ENCODE data around the gene SLC43A2.

- TF ChIP-seq POLR2A (IDR thresholded peaks at IDR 0.05): no peak
- TF ChIP-seq CTCF (IDR thresholded peaks at IDR 0.05): no peak
Measured at GRCh38 chr17:1552932-1553331, 75.7 kb downstream of the SLC43A2 start.

Data from body of pancreas (tissue), 4 donors.